Kidney (tissue), 14 donors: ENCODE data around the gene ELOVL7. TPM values are rescaled to one million over a fixed set of nuclear protein-coding genes. Genes with fewer than 3 reads are reported as not detected.

Source experiments
- DNase-seq, 5 donors: peaks; one replicate each; pipeline ENCODE4 v3.0.0-alpha.2; 2013 to 2020
- FAIRE-seq: peaks from 2 replicates; lab custom pipeline; 2012; peaks lifted over from hg19 to GRCh38; lab: Jason Lieb, UNC
- H3K27ac ChIP-seq, 2 donors: one replicate each; pipeline ENCODE4 v1.7.0; 2013; ENCODE audit warnings: low read depth in 2 of 2, low read length in 2 of 2, inconsistent platforms in 1 of 2
- H3K27me3 ChIP-seq: one replicate; pipeline ENCODE4 v1.7.1; 2013; ENCODE audit warnings: low read length, inconsistent platforms; ENCODE audit not compliant: control insufficient read depth, insufficient read depth
- H3K36me3 ChIP-seq, 3 donors: one replicate each; pipeline versions ENCODE4 v1.7.0 to v1.7.1; 2013; ENCODE audit warnings: low read length in 3 of 3, control low read depth in 1 of 3, inconsistent platforms in 1 of 3; ENCODE audit not compliant: insufficient read depth in 3 of 3, control insufficient read depth in 2 of 3
- H3K4me1 ChIP-seq, 3 donors: one replicate each; pipeline versions ENCODE4 v1.7.0 to v1.7.1; 2013; ENCODE audit warnings: low read length in 3 of 3, inconsistent platforms in 1 of 3, low read depth in 1 of 3; ENCODE audit not compliant: control insufficient read depth in 2 of 3, insufficient read depth in 2 of 3
- H3K4me3 ChIP-seq, 3 donors: one replicate each; pipeline versions ENCODE4 v1.7.0 to v1.8.1; 2013; ENCODE audit warnings: low read length in 3 of 3, control low read depth in 1 of 3, inconsistent platforms in 1 of 3
- H3K9ac ChIP-seq, 3 donors: one replicate each; pipeline versions ENCODE4 v1.7.0 to v1.7.1; 2013; ENCODE audit warnings: low read length in 3 of 3, control low read depth in 1 of 3, inconsistent platforms in 1 of 3
- H3K9me3 ChIP-seq, 3 donors: one replicate each; pipeline versions ENCODE4 v1.7.0 to v1.7.1; 2013; ENCODE audit warnings: low read length in 3 of 3, control low read depth in 1 of 3, inconsistent platforms in 1 of 3; ENCODE audit not compliant: control insufficient read depth in 2 of 3, insufficient read depth in 1 of 3
- CTCF ChIP-seq: IDR thresholded peaks from 3 replicates; pipeline ENCODE4 v1.5.1; 2012; ENCODE audit warnings: mild to moderate bottlenecking, moderate library complexity, borderline replicate concordance; ENCODE audit not compliant: insufficient read depth; ENCODE audit errors: extremely low read depth
- intact Hi-C: fragments of 100-400 bp; cut with DNase I; formaldehyde crosslinking; loops from one replicate; pipeline ENCODE4 v1.11.1; 2022
- polyA plus RNA-seq: library from polyadenylated mRNA; stranded (reverse); fragments of 350-450 nt; fragmentation: Illumina TruSeq; extraction: RNeasy Lipid Tissue Mini Kit (QIAGEN cat#74804); gene quantifications from one replicate; pipeline ENCODE4 v1.2.3, GENCODE V29; 2014; ENCODE audit warnings: low read depth, low replicate concordance; ENCODE audit not compliant: insufficient read depth
- total RNA-seq: library from RNA; stranded (reverse); fragmentation: NEBNext Ultra II Directional; extraction: Animal tissue kit (Norgen Biotek cat#: 25700); gene quantifications from one replicate; pipeline ENCODE4 v1.2.1, GENCODE V29; 2021
- donor health status: control.
- donor health status: control.
- donor health status: control.
- donor health status: control.
- donor health status: control.
- donor health status: DM: yes; HTN: yes; CAD: no.
- donor health status: Normal renal cell carcinoma (clear cell type).

ELOVL7 gene
- total and polyA plus RNA-seq, 2 donors from 2014 or later: 14.6 to 22.5 TPM

GRCh38 chr5:60724126-60724525 lies 119.9 kb downstream of the ELOVL7 start:
- Histone ChIP-seq H3K9ac (no peak overlapping the region), H3K36me3 (no peaks in the 10 kb centered on the region), H3K9me3 (no peaks in the 10 kb centered on the region), H3K27me3 (no peaks in the 10 kb centered on the region), H3K4me1 (no peaks in the 10 kb centered on the region), H3K27ac (no peak overlapping the region), H3K4me3 (no peak overlapping the region)
- intact Hi-C loops: no loop called here
- FAIRE-seq (no peak), DNase-seq (no peak)
- no peak for TF ChIP-seq CTCF

- Histone ChIP-seq H3K27ac (no peak overlapping the region), H3K4me3 (no peak overlapping the region), H3K4me1 (no peaks in the 10 kb centered on the region), H3K27me3 (no peaks in the 10 kb centered on the region), H3K36me3 (no peaks in the 10 kb centered on the region), H3K9ac (no peak overlapping the region), H3K9me3 (no peaks in the 10 kb centered on the region)
- FAIRE-seq: no peak
- no peak for DNase-seq
- intact Hi-C loops: no loop called here
- TF ChIP-seq CTCF: no peak
These were observed 121.7 kb downstream of the ELOVL7 start for GRCh38 chr5:60722416-60722815.

DNA sequence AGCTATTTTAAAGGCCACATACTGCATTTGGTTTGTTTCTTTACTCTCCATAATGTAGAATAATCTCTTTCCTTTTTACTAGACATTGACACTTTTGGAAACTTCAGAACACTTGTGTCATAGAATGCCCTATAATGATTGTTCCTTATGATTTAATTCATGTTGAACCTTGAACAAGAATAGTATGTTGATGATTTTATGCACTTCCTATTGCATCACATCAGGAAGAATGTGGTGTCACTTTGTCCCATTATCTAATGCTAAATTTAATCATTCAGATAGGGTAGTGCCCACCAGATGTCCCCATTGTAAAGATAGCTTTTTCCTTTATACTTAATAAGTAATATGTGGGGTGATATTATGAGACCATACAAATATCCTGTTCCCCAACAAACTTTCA lies 124.7 kb downstream of the ELOVL7 start:
- no peak for FAIRE-seq
- no peak for DNase-seq
- H3K27ac ChIP-seq: no peak overlapping the region
- no peak for TF ChIP-seq CTCF
- intact Hi-C loops: no loop called here
- no peaks in the 10 kb centered on the region for H3K36me3 ChIP-seq
- no peaks in the 10 kb centered on the region for H3K9me3 ChIP-seq
- H3K9ac ChIP-seq: no peak overlapping the region
- no peaks in the 10 kb centered on the region for H3K4me1 ChIP-seq
- H3K4me3 ChIP-seq: no peak overlapping the region
- no peaks in the 10 kb centered on the region for H3K27me3 ChIP-seq
